ENCODE data around the gene NR6A1.

NR6A1 gene

DNA sequence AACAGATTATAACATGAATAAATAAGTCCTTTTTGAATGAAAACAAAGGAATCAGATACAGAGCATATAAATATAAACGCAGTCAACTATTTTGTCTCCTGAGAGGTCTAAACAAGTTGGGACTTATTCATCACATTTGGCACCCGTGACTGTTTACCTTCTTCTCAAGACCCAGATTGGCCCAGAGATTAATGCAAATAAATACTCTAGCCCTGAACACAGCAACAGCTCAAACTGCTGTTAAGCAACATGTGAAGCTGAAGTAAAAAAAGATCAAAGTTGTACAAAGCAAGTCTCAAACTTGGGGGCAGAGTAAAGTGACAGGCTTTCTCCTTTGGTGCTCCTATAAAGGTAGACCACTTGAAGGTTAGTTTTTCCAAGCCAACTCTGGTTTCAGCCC, 168.9 kb downstream of the NR6A1 start:
- no peak for DNase-seq

DNA sequence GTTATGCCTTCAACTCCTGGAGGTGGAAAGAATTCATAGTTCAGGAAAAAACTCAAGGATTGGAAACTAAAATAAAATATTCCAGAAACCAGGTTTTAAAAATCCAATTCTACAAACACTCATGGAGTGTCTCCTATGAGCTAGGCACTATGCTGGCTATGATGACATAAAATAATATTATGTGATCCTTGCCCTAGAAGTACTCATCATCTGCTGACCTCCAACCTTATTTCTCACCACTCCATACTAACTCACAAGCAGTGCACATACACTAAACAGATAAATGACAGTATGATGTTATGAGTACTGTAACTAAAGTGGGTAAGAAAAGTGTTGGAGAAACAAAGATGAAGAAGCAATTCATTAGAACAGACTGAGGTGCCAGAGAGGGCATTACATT, 170.7 kb downstream of the NR6A1 start:
- DNase-seq: no peak

DNA sequence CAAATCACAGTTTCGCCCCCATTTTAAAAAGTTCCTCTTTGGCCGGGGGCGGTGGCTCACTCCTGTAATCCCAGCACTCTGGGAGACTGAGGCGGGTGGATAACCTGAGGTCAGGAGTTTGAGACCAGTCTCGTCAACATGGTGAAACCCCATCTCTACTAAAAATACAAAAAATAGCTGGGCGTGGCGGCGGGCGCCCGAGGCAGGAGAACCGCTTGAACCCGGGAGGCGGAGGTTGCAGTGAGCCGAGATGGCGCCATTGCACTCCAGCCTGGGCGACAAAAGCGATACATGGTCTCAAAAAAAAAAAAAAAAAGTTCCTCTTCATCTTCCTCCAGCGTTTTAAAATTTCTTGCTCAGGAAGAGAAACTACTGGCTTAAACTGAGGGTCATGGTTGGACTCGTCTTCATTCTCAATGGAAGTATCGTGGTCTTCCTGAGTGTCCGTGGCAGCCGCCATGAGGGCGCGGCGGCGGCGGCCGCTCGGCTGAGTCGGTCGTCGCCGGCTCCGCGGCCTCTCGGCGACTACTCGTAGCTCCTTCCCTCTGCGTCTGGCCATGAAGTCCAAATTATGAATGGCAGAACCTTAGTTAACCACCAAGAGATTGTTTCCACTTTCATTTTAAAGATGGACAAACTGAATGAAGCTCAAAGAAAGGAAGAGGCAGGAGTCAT, 171.9 kb downstream of the NR6A1 start:
- DNase-seq: no peak

DNA sequence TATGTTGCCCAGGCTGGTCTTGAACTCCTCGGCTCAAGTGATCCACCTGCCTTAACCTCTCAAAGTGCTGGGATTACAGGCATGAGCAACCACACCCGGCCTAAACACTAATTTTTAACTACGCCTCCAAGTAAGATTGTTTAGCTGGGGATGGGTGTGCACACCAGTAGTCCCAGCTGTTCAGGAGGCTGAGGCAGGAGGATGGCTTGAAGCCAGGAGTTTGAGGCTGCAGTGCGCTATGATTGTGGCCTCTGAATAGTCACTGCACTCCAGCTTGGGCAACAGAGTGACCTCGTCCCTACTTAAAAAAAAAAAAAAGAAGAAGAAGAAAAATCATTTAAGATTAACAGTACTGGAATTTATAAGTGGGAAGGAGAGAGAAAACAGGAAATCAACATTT, 173.1 kb downstream of the NR6A1 start:
- DNase-seq: no peak

DNA sequence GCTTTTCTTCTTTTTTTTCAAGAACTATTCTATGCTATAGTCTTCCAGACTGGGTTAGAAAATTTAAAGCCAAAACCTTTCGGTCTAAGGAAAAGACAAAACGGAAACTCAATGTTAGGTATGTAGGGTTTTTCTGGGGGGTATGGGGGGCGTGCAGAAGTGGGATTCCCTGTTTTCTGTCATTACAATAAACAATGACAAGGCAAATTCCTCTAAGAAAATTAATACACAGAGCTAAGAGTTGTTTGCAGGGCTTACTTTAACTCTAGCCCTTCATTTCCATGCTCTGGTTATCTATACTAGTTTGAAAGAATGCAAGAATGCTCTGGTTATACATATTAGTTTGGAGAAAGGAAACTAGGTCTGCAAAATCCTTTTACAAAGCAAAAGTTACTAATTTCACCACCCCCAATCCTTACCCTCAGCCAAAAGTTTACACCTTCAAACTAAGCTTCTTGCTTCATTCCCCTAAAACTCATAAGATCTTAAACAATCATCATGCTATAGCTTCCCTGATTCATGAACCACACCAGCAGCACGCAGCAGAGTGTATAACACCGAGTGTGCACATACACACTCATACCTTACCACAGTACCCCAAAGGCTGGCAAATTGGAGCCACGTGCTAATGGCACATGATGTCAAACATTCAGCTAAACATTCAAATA, 174.8 kb downstream of the NR6A1 start:
- DNase-seq: no peak

DNA sequence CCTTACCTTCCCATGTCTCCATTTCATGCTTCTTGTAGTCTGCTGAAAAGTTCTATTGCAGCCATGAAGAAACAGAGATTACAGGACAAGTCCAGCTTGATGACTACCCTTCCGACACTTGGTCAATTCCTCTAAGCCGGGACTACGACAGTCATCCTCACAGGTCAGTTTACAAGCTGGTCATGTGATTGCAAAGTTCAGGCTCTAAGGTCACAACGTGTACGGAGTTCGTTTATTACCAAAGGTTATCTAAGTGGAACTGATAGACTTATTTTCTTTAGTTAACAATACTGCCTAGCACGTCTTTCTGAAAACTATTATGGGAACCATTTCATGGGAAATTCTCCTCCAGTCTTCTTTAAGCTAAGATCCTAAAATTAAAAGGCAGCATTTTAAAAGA, 175.4 kb downstream of the NR6A1 start:
- no peak for DNase-seq

DNA sequence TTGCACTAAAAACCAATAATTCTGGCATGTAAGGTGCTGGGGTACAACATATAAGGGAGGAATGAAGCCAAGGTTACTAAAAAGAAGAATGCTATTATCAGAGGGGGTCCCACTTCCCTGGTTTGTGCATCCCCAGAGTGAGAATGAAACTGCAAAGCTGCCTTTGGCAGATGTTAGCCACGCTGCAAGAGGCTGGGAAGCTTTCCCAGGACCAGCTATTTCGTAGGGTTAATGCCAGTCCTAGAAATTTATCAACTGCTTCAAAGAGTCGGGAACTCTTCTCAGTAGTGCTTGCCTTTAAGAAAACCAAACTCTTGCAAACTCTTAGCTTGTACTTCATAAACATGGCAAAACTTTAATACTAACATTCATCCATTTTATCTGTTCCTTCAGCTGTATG, 176.4 kb downstream of the NR6A1 start:
- no peak for DNase-seq

DNA sequence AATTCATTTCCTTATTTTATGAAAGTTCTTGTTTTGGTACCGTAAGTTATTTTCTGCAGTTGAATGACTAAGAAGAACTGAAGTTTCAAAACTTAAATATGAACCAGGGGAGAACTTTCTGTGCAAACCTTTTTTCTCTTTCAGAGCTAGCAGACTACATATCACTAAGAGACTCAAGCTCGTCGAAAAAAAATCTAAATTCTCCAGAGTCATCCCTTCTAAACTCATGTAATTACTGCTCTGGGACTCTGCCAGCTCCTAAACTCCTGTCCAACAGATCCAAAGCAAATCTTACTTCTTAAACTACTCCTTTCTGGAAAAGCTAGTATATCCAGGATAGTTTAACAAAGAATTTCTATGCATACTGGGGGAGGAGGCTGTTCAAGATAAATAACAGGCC, 176.9 kb downstream of the NR6A1 start:
- DNase-seq: no peak

DNA sequence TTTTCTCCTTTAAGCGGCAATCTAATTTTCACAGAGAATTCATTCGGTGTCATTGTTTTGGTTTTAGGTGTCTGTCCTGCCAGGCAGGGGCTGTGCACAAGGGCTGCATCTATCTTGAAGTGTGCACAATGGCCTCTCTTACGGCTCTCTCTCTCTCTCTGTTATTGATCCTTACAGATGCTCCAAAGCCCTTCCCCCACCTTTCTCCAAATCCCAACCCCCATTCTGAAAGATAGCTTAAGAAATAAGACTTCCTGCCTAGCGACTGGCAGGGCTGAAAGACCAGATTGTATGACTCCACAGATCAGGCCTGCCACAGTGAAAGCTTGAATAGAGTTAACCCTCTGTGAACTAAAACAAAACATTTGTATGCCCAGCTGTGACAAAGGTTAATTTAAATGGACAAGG, 177.5 kb downstream of the NR6A1 start:
- no peak for DNase-seq

DNA sequence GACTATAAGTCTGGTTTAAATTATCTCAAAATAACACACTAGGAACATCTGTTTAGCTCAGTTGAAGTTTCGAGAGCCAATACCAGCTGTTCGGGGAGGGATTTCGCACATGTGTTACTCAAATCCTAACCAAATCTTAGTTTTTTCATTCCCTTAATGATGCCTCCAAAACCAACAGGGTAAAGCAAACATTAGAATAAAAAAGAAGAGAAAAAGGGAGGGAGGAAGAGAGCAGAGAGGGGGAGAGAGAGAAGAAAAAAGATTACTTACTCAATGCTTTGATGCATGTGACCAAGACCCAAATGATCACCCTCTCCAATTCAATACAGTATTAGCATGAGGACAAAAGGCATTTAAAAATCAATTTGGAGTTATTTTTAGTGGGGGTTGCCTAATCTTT, 177.9 kb downstream of the NR6A1 start:
- no peak for DNase-seq

DNA sequence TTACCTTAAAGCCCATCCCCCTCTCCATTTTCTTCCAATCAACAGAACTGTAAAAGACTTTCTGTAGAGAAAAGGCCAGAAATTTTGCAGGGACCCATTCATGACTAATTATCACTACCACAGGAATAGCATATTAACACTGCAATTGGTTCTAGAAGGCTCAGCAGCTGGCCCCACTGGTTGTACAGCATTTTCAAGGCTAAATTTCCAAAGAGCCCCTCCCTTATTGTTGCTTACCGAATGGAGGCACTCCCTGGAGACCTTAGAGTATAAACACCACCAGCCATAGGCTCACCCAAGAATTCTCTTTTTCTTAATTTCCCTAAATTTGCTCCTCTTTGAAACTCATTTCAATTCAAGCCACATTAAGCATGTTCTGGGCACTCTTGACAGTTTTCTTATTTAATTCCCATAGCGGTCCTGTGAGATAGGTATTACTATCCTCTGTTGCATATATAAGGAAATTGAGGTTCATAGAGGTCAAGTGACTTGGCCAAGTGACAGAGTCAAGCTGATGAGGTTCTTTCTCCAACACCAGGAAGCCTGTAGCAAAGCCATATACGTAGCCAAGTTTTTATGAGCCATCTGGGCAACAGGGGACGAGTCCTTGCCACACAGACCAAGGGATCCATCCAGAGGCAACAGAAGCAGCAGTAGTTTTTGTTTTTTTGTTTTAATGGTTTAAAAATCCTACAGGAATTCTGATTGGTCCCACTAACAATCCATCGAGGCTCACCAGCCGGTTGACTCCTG, 180.0 kb downstream of the NR6A1 start:
- no peak for DNase-seq

DNA sequence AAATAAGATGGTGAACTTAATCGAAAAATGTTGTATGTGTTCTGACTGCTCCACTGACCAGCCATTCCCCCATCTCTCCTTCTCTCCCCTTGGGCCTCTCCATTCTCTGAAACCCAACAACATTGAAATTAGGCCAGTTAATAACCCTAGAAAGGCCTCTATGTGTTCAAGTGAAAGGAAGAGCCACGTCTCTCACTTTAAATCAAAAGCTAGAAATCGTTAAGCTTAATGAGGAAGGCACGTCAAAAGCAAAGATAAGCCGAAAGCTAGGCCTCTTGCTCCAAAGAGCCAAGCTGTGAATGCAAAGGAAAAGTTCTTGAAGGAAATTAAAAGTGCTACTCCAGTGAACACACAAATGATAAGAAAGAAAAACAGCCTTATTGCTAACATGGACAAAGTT, 186.5 kb downstream of the NR6A1 start:
- DNase-seq: no peak

DNA sequence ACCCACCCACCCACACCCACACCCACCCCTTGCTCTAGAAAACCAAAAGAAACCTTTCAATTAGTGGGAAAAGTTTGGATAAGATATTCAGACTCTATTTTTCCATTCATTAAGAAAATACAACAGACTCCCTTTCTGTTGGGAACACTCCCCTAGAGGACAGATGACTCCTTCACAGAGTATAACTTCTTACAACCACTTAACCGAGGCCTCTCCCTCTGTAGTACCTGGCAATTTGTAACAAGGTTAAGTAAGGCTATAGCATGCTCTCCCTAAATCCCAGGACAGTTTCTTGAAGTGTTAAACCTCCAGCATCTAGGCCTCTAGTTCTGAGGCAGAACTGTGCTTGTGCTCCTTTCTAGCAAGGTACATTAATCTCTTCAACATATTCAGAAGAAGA, 188.0 kb downstream of the NR6A1 start:
- no peak for DNase-seq

DNA sequence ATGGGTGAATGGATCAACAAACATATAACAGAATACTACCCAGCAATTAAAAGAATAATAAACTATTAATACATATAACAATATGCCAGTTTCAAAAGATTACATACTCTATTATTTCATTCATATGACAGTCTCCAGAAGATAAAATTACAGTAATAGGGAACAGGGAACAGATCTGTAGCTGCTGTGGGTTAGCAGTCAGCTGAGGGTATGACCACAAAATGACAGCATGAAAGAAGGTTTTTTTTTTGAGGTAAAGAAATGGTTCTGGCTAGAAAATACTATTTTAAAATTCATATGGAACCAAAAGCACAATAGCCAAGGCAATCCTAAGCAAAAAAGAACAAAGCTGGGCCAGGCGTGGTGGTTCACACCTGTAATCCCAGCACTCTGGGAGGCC, 190.9 kb downstream of the NR6A1 start:
- no peak for DNase-seq

DNA sequence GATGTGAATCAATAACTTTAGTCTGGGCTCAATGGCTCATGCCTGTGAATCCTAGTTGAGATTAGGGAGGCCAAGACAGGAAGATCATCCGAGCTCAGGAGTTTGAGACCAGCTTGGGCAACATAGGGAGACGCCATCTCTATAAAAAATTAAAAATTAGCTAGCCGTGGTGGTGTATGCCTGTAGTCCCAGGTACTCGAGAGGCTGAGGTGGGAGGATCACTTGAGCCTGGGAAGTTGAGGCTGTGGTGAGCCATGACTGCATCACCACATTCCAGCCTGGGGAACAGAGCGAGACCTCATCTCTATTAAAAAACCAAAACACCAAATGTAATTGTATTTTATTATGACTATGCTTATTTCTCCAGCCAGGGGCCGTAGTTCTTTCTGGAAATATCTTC, 194.4 kb downstream of the NR6A1 start:
- DNase-seq: no peak

DNA sequence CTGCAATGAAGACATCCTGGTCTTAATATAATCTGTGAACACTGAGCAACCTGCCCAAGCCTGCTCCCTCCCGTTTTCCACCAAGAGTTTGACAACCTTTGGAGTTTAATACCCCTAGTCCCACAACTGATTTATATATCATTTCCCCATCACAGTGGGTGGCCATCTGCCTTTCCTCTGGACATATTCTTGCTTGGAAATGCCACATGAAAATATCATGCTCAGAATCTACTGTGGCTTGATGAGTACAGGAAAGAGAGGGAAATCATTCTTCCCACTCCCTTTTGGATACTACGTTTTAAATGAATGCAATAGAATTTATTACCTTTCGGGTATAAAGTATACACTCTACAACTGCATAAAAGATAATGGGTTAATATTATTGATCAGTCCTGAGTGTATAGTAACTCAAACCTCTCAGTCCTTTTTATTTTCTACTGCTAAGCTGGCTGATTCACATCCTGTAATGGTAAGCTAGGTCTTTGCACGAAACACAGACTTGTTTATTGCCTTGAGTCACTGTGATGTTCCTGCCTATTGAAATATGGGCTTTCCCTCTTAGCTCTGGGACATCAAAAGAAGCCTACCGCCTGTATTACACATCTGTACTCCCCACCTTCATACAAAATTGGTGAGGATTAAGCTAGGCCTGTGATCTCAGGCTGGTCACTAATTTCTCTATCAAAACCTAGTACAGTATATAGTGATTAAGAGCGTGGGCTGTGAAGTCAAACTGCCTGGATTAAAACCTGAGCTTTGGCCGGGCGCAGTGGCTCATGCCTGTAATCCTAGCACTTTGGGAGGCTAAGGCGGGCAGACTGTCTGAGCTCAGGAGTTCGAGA, 196.4 kb downstream of the NR6A1 start:
- no peak for DNase-seq

DNA sequence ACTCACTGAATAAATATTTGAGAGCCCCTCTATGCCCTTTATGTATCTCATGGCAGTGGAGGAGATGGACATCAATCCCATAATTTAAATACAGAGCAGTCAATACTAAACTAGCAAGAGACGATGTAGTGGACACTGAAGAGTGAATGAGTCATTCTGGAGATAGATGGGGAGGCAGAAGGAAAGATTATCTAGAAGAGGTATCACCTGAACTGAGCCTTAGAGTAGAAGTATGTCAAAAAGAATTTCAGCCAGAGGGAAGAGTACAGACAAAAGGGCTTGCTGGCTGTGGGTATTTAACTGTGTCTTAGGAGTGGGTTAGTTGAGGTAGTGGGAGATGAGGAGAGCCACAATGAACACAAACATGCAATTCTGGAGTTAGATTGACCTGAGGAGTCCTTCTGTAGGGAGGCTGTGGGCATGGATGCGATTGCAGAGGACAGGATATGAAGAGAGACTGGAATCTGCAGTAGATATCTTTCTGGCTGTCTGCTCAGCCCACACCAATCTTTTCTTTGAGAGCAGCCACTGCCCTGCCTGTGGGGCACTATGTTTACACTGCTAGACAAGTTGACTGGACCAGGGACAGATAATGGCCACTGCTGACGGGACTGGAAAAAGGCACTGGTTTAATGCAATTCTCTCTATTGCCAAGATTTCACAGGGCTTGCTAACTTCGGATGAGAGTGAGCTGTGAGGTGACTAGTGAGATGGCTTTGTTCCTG, 200.0 kb downstream of the NR6A1 start:
- DNase-seq: no peak

DNA sequence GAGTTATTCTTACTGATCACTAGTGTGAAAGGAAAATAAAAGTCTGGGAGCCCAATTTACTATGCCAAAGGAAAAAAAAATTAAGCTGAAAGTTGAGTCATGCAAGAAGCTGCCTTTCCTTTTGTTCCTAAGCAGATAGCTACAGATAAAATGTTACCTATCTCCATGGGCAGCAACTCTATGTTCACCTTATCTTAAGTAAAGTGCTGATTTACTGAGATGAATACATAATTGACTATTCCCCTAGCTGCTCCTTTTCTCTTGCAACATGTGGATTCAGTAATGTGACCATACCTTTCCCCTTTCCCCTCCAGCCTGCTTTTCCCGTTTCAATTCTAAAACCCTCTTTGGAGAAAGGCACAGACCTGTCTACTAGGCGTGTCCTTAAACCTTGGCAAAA, 201.2 kb downstream of the NR6A1 start:
- no peak for DNase-seq

DNA sequence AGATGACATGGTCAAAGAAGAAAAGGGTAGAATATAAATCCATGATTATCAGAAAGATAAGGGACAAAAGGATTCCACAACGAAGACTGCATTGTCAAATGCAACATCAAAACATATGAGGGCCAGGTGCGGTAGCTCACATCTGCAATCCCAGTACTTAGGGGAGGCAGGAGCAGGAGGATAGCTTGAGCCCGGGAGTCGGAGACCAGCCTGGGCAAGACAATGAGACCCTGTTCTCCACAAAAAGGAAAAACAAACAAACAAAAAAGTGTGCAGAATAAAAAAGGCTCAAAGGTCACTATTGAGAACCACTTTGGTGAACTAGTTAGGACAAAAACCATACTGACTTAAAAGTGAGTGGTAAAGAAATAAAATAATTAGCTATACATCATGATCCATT, 203.7 kb downstream of the NR6A1 start:
- DNase-seq: no peak

DNA sequence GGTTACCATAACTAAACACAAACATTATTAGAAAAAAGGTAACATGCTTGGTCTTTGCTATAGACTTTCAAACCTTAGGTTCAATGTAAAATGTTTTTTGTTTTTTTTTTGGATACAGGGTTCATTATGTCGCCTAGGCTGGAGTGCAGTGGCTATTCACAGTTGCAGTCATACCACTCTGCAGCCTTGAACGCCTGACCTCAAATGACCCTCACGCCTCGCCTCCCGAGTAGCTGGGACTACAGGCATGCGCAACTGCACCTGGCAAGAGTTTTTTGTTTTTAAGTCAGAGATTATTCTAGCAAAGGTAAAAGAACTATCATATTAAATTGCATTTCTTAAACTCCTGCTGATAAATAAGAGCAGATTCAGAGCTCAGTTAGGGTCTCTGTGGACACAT, 208.8 kb downstream of the NR6A1 start:
- no peak for DNase-seq

DNA sequence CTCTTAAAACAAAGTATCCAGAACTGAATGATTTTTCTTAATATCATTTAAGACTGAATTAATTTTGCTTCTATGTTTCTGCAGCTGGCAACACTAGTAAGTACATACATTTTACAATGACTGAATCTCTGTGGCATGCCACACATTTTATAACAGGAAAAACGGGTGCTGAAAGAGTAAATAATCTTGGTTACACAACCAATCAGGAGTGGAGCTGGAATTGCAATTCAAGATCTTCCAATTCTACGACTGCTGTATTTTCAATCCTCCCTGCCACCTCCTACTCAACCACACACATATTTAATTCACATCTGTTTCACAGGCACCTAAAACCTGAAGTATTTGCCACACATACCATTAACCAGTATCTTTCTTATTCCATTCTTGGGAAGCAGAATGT, 211.2 kb downstream of the NR6A1 start:
- no peak for DNase-seq

DNA sequence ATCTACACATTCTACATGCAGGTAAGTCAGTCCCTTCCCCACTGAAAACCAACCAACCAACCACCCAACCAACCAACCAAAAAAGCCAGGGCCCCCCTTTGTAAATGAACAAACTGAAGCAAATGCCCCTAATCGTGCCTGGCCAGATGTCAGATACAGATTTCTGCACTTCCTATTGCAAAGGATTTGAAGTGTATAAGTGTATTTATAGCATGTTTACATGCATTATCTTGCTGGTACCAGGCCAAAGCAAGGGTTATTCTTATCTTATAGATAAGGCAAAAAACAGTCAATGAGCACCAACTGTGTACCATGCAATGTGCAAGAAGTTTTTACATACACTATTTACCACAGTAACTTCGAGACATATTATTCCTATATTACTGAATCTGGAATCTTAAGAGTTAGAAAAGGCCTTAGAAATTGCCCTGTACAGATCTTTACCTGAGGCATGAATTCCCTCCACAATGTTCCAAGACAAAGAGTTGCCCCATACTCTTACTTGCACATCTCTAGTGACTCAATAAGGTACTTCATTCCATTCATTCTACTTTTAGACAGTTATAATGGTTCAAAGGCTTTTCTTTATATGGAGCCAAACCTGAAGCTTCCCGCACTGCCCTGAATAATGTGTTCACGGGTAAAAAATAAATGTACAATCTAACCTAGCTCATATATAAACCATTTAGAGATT, 212.2 kb downstream of the NR6A1 start:
- no peak for DNase-seq
